CD4-positive, alpha-beta T cell (primary cell): ENCODE results near the gene PLXNA1. TPM values are rescaled to one million over a fixed set of nuclear protein-coding genes. Genes with fewer than 3 reads are reported as not detected.

Source experiments
- ATAC-seq: fragments of 200-7000 bp; cut with Tn5 transposase; one replicate; pipeline ENCODE4 v1.10.0; 2022; ENCODE audit warnings: mild to moderate bottlenecking; ENCODE audit not compliant: poor library complexity
- CTCF ChIA-PET: fragments of 350-600 bp; sonication (Branson Sonifier 250); formaldehyde crosslinking; loops from one replicate; lab custom pipeline; 2021; ENCODE audit warnings: antibody characterized with exemption, inconsistent platforms; lab: Charles Lee
- POLR2A ChIA-PET: fragments of 350-600 bp; sonication (Branson Sonifier 250); formaldehyde crosslinking; loops from one replicate; lab custom pipeline; 2021; ENCODE audit warnings: antibody characterized with exemption, inconsistent platforms; lab: Charles Lee
- DNase-seq, 14 experiments: peaks; one replicate each; pipeline ENCODE4 v3.0.0-alpha.2; 2013 to 2020; ENCODE audit warnings: mixed read lengths in 2 of 14
- H3K27ac ChIP-seq, 2 donors: one replicate each; pipeline versions ENCODE4 v1.5.1 to v1.7.0; 2013; ENCODE audit warnings: low read length in 2 of 2, low read depth in 1 of 2, mild to moderate bottlenecking in 1 of 2
- H3K27me3 ChIP-seq, 2 experiments: 1 replicate in 1 of 2; 2 replicates in 1 of 2; pipeline versions ENCODE4 v1.6.1 to v1.7.0; 2013; ENCODE audit warnings: low read length in 2 of 2, control low read depth in 1 of 2, mild to moderate bottlenecking in 1 of 2, moderate library complexity in 1 of 2; ENCODE audit not compliant: insufficient read depth in 2 of 2, control insufficient read depth in 1 of 2
- H3K36me3 ChIP-seq: one replicate; pipeline ENCODE4 v1.6.1; 2013; ENCODE audit warnings: low read length, control low read depth; ENCODE audit not compliant: insufficient read depth
- H3K4me1 ChIP-seq: one replicate; pipeline ENCODE4 v1.6.1; 2013; ENCODE audit warnings: low read length, control low read depth; ENCODE audit not compliant: insufficient read depth
- H3K4me3 ChIP-seq: one replicate; pipeline ENCODE4 v1.5.1; 2013; ENCODE audit warnings: mild to moderate bottlenecking, low read length, moderate library complexity
- H3K9me3 ChIP-seq, 2 experiments: 1 replicate in 1 of 2; 2 replicates in 1 of 2; pipeline versions ENCODE4 v1.6.1 to v1.7.0; 2013; ENCODE audit warnings: low read length in 2 of 2, mild to moderate bottlenecking in 2 of 2, control low read depth in 1 of 2, moderate library complexity in 1 of 2; ENCODE audit not compliant: control insufficient read depth in 1 of 2, insufficient read depth in 1 of 2
- H3K27ac Mint-ChIP-seq: one replicate; pipeline ENCODE4 v1.8.0; 2020; ENCODE audit warnings: mixed read lengths
- H3K27me3 Mint-ChIP-seq: one replicate; pipeline ENCODE4 v1.8.0; 2021; ENCODE audit warnings: mixed read lengths
- H3K36me3 Mint-ChIP-seq: one replicate; pipeline ENCODE4 v1.8.0; 2021; ENCODE audit warnings: low read depth, mixed read lengths
- H3K4me1 Mint-ChIP-seq: one replicate; pipeline ENCODE4 v1.8.0; 2021; ENCODE audit warnings: low read depth, mixed read lengths
- H3K4me3 Mint-ChIP-seq: one replicate; pipeline ENCODE4 v1.8.0; 2020; ENCODE audit warnings: mild to moderate bottlenecking, mixed read lengths
- H3K9me3 Mint-ChIP-seq: one replicate; pipeline ENCODE4 v1.8.0; 2020; ENCODE audit warnings: mixed read lengths
- CTCF ChIP-seq: fragments of 200-600 bp; IDR thresholded peaks from one replicate; pipeline ENCODE4 v1.8.0; 2022; ENCODE audit warnings: antibody characterized with exemption, mild to moderate bottlenecking
- intact Hi-C, 2 experiments: fragments of 100-400 bp; cut with DNase I in 1 of 2; cut with micrococcal nuclease in 1 of 2; formaldehyde crosslinking; loops; one replicate each; pipeline versions ENCODE4 v1.15.1 to v1.9.0; 2023 to 2025; cut with DNase I, micrococcal nuclease
- total RNA-seq, 174 experiments: library from RNA in 2 of 174; stranded (reverse) in 2 of 174; gene quantifications; one replicate each; pipeline ENCODE4 v1.2.3 and lab custom pipeline; 2021 to 2026

Gene PLXNA1
- total RNA-seq, 2 experiments from 2014 or later: 9.8 to 10.6 TPM

- H3K27me3 Mint-ChIP-seq: no peaks in the 10 kb centered on the region
- no peak overlapping the region for H3K4me3 Mint-ChIP-seq
- no peaks in the 10 kb centered on the region for H3K9me3 Mint-ChIP-seq
- Histone ChIP-seq H3K4me3 (no peak overlapping the region), H3K36me3 (no peaks in the 10 kb centered on the region), H3K9me3 (no peaks in the 10 kb centered on the region), H3K4me1 (no peaks in the 10 kb centered on the region), H3K27me3 (no peaks in the 10 kb centered on the region), H3K27ac (no peak overlapping the region)
- CTCF ChIA-PET: no interaction called here
- intact Hi-C loops: no loop called here
- POLR2A ChIA-PET: interaction anchor here (0.6 kb wide), 1 partner anchor 9 kb away, joined by 3 read pairs; no protein-coding TSS in a partner anchor
- DNase-seq (no peak), ATAC-seq (no peak)
- TF ChIP-seq CTCF: no peak
- H3K4me1 Mint-ChIP-seq: no peaks in the 10 kb centered on the region
- no peaks in the 10 kb centered on the region for H3K36me3 Mint-ChIP-seq
- no peak overlapping the region for H3K27ac Mint-ChIP-seq
These were observed 21.0 kb upstream of the PLXNA1 start for GRCh38 chr3:126961791-126962461.

- DNase-seq (no peak), ATAC-seq (no peak)
- Mint-ChIP-seq H3K4me3 (no peak overlapping the region), H3K27ac (no peak overlapping the region), H3K9me3 (no peaks in the 10 kb centered on the region), H3K36me3 (no peaks in the 10 kb centered on the region), H3K27me3 (no peaks in the 10 kb centered on the region), H3K4me1 (no peaks in the 10 kb centered on the region)
- no peaks in the 10 kb centered on the region for H3K36me3 ChIP-seq
- no peak overlapping the region for H3K4me3 ChIP-seq
- ChIA-PET POLR2A (interaction anchor here (0.6 kb wide), 1 partner anchor 8 kb away, joined by 3 read pairs; no protein-coding TSS in a partner anchor), CTCF (no interaction called here)
- intact Hi-C loops: no loop called here
- no peaks in the 10 kb centered on the region for H3K27me3 ChIP-seq
- TF ChIP-seq CTCF: no peak
- H3K27ac ChIP-seq: no peak overlapping the region
- no peaks in the 10 kb centered on the region for H3K4me1 ChIP-seq
- H3K9me3 ChIP-seq: no peaks in the 10 kb centered on the region
These were observed 20.2 kb upstream of the PLXNA1 start for GRCh38 chr3:126962756-126963155.

- H3K9me3 ChIP-seq: no peaks in the 10 kb centered on the region
- intact Hi-C loops: no loop called here
- ChIA-PET POLR2A (no interaction called here), CTCF (no interaction called here)
- no peaks in the 10 kb centered on the region for H3K27me3 ChIP-seq
- no peak overlapping the region for H3K4me3 ChIP-seq
- Mint-ChIP-seq H3K27me3 (no peaks in the 10 kb centered on the region), H3K4me3 (no peak overlapping the region), H3K27ac (no peak overlapping the region), H3K4me1 (no peaks in the 10 kb centered on the region), H3K36me3 (no peaks in the 10 kb centered on the region), H3K9me3 (no peaks in the 10 kb centered on the region)
- no peak overlapping the region for H3K27ac ChIP-seq
- no peaks in the 10 kb centered on the region for H3K4me1 ChIP-seq
- DNase-seq (no peak), ATAC-seq (no peak)
- TF ChIP-seq CTCF: no peak
- H3K36me3 ChIP-seq: no peaks in the 10 kb centered on the region
These were observed 19.4 kb upstream of the PLXNA1 start for GRCh38 chr3:126963261-126964190.
